ENCODE data around the gene ALDH1L2. TPM values are rescaled to one million over a fixed set of nuclear protein-coding genes. Genes with fewer than 3 reads are reported as not detected.

The ALDH1L2 gene
- total RNA-seq, 1 experiment from 2014 or later, result 0.15 TPM

- CTCF ChIA-PET, result no interaction called here
- Histone ChIP-seq H3K9ac (ENCODE audit: low read length) (no peak overlapping the region), H3K9me3 (ENCODE audit: low read length) (no peaks in the 10 kb centered on the region), H3K36me3 (ENCODE audit: low read depth, low read length) (peaks cover 67% of the 10 kb centered on the region), H3K27ac (ENCODE audit: low read length) (no peak overlapping the region), H3K4me1 (ENCODE audit: insufficient read depth, low read length) (peaks cover 8% of the 10 kb centered on the region), H3K9me2 (replicated peaks; ENCODE audit: low read length) (no peaks in the 10 kb centered on the region), H2AFZ (ENCODE audit: low read length) (no peak overlapping the region), H3K4me2 (ENCODE audit: low read length) (no peak overlapping the region), H4K20me1 (ENCODE audit: low read length) (0 out of 2 replicates have a peak, but pooled peaks cover 3% of the 10 kb centered on the region), H3K27me3 (ENCODE audit: low read length) (no peaks in the 10 kb centered on the region), H3K79me2 (ENCODE audit: low read length) (peaks cover 17% of the 10 kb centered on the region), H3K4me3 (ENCODE audit: low read length) (no peak overlapping the region), H3F3A (ENCODE audit: low read length, unreplicated experiment) (no peaks in the 10 kb centered on the region)
- no peak for TF ChIP-seq EZH2 (IDR thresholded peaks at IDR 0.05; ENCODE audit: low read length, unreplicated experiment)
- TF ChIP-seq EZH2phosphoT487 (IDR thresholded peaks at IDR 0.05; ENCODE audit: borderline replicate concordance, low read length), result no peak
- TF ChIP-seq, protein P1, sequence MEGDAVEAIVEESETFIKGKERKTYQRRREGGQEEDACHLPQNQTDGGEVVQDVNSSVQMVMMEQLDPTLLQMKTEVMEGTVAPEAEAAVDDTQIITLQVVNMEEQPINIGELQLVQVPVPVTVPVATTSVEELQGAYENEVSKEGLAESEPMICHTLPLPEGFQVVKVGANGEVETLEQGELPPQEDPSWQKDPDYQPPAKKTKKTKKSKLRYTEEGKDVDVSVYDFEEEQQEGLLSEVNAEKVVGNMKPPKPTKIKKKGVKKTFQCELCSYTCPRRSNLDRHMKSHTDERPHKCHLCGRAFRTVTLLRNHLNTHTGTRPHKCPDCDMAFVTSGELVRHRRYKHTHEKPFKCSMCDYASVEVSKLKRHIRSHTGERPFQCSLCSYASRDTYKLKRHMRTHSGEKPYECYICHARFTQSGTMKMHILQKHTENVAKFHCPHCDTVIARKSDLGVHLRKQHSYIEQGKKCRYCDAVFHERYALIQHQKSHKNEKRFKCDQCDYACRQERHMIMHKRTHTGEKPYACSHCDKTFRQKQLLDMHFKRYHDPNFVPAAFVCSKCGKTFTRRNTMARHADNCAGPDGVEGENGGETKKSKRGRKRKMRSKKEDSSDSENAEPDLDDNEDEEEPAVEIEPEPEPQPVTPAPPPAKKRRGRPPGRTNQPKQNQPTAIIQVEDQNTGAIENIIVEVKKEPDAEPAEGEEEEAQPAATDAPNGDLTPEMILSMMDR (conservative IDR thresholded peaks at IDR 0.05; ENCODE audit: low read depth, low read length), result no peak
- BruUV-seq (replicated peaks), result no TSS peak
- no peak for ATAC-seq
- intact Hi-C loops (cut with micrococcal nuclease), result no loop called here
- POLR2A ChIA-PET (ENCODE audit: unreplicated experiment), result no interaction called here
- no peak for DNase-seq
Observed at GRCh38 chr12:105116969-105117368, 32.7 kb upstream of the ALDH1L2 start.

DNA sequence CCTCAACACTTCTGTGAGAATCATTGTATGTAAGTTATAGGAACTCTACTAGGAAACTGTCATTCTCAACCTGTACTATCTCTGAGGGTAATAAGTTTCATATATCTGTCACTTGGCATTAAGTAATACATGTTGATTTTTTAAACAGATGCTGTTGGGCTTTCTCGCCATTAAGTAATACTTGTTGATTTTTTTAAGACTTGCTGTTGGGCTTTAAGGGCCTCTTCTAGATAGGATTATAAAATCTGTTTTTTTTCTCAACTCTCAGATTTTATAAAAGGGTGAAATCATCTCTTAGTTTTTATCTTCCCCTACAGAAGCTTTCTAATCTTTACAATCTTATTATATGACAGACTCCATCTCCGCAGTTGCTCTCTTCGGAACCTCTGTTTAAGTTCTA, 28.8 kb upstream of the ALDH1L2 start:
- H3K4me3 ChIP-seq (ENCODE audit: low read length), result no peak overlapping the region
- H3K9ac ChIP-seq (ENCODE audit: low read length), result no peak overlapping the region
- ATAC-seq (no peak), DNase-seq (no peak)
- H3K4me1 ChIP-seq (ENCODE audit: insufficient read depth, low read length), result peaks cover 17% of the 10 kb centered on the region; the same call in 1 of the 2 replicates
- no peaks in the 10 kb centered on the region for H3K9me3 ChIP-seq (ENCODE audit: low read length)
- H3K79me2 ChIP-seq (ENCODE audit: low read length), result peaks cover 55% of the 10 kb centered on the region
- H3K27me3 ChIP-seq (ENCODE audit: low read length), result no peaks in the 10 kb centered on the region
- no peak overlapping the region for H3K4me2 ChIP-seq (ENCODE audit: low read length)
- POLR2A ChIA-PET (ENCODE audit: unreplicated experiment), result no interaction called here
- BruUV-seq (replicated peaks), result no TSS peak
- no peaks in the 10 kb centered on the region for H3K9me2 ChIP-seq (replicated peaks; ENCODE audit: low read length)
- H2AFZ ChIP-seq (ENCODE audit: low read length), result no peak overlapping the region
- peaks cover 8% of the 10 kb centered on the region; the same call in 1 of the 2 replicates for H4K20me1 ChIP-seq (ENCODE audit: low read length)
- TF ChIP-seq EZH2 (IDR thresholded peaks at IDR 0.05; ENCODE audit: low read length, unreplicated experiment) (no peak), EZH2phosphoT487 (IDR thresholded peaks at IDR 0.05; ENCODE audit: borderline replicate concordance, low read length) (no peak)
- TF ChIP-seq, protein P1 (conservative IDR thresholded peaks at IDR 0.05; ENCODE audit: low read depth, low read length), result no peak
- no peak overlapping the region for H3K27ac ChIP-seq (ENCODE audit: low read length)
- H3K36me3 ChIP-seq (ENCODE audit: low read depth, low read length), result peaks cover 48% of the 10 kb centered on the region
- intact Hi-C loops (cut with micrococcal nuclease), result no loop called here
- CTCF ChIA-PET, result no interaction called here
- no peaks in the 10 kb centered on the region for H3F3A ChIP-seq (ENCODE audit: low read length, unreplicated experiment)

GRCh38 chr12:105110851-105111250, 26.6 kb upstream of the ALDH1L2 start:
- Histone ChIP-seq H3K27me3 (ENCODE audit: low read length) (no peaks in the 10 kb centered on the region), H3K79me2 (ENCODE audit: low read length) (peaks cover 60% of the 10 kb centered on the region), H3K27ac (ENCODE audit: low read length) (no peak overlapping the region), H3K4me2 (ENCODE audit: low read length) (peak overlapping the region; percentile 89; the same call in 1 of the 2 replicates), H2AFZ (ENCODE audit: low read length) (no peak overlapping the region), H3K9me2 (replicated peaks; ENCODE audit: low read length) (no peaks in the 10 kb centered on the region), H3K36me3 (ENCODE audit: low read depth, low read length) (peaks cover 29% of the 10 kb centered on the region), H4K20me1 (ENCODE audit: low read length) (peaks cover 8% of the 10 kb centered on the region; the same call in 1 of the 2 replicates), H3K9ac (ENCODE audit: low read length) (no peak overlapping the region), H3K4me3 (ENCODE audit: low read length) (no peak overlapping the region), H3K9me3 (ENCODE audit: low read length) (no peaks in the 10 kb centered on the region), H3F3A (ENCODE audit: low read length, unreplicated experiment) (no peaks in the 10 kb centered on the region), H3K4me1 (ENCODE audit: insufficient read depth, low read length) (peaks cover 24% of the 10 kb centered on the region; the same call in 1 of the 2 replicates)
- intact Hi-C loops (cut with micrococcal nuclease), result no loop called here
- BruUV-seq (replicated peaks), result no TSS peak
- DNase-seq (no peak), ATAC-seq (no peak)
- TF ChIP-seq EZH2phosphoT487 (IDR thresholded peaks at IDR 0.05; ENCODE audit: borderline replicate concordance, low read length), result no peak
- ChIA-PET POLR2A (ENCODE audit: unreplicated experiment) (interaction anchor here (0.7 kb wide), 1 partner anchor 1120 kb away, joined by 3 read pairs; no protein-coding TSS in a partner anchor), CTCF (no interaction called here)
